GM21528 (cell line): Measurements from ENCODE around the gene MOV10.
"Not testable (repeated sequence)": the region's sequence is repeated elsewhere in the genome, so short reads cannot be mapped to it uniquely, and the experiment has no call there.

Experiments
- ATAC-seq: cut with Tn5 transposase; IDR thresholded peaks from one replicate; pipeline ENCODE4 v1.9.1; 2021; ENCODE audit warnings: mild to moderate bottlenecking, moderate library complexity; ENCODE audit not compliant: unreplicated experiment, low FRiP score

The MOV10 gene

GRCh38 chr1:112728306-112728971 lies 54.0 kb downstream of the MOV10 start:
- not testable (repeated sequence) for ATAC-seq

- ATAC-seq: not testable (repeated sequence)
Observed at GRCh38 chr1:112729011-112729410, 54.6 kb downstream of the MOV10 start.

- no peak for ATAC-seq
Observed at GRCh38 chr1:112729909-112730308, 55.5 kb downstream of the MOV10 start.

GRCh38 chr1:112731451-112731850 lies 57.0 kb downstream of the MOV10 start:
- ATAC-seq: no peak

GRCh38 chr1:112735752-112736151 lies 61.3 kb downstream of the MOV10 start:
- no peak for ATAC-seq

- ATAC-seq: no peak
Observed at GRCh38 chr1:112737573-112737972, 63.1 kb downstream of the MOV10 start.

GRCh38 chr1:112743174-112744008 lies 68.9 kb downstream of the MOV10 start:
- no peak for ATAC-seq

DNA sequence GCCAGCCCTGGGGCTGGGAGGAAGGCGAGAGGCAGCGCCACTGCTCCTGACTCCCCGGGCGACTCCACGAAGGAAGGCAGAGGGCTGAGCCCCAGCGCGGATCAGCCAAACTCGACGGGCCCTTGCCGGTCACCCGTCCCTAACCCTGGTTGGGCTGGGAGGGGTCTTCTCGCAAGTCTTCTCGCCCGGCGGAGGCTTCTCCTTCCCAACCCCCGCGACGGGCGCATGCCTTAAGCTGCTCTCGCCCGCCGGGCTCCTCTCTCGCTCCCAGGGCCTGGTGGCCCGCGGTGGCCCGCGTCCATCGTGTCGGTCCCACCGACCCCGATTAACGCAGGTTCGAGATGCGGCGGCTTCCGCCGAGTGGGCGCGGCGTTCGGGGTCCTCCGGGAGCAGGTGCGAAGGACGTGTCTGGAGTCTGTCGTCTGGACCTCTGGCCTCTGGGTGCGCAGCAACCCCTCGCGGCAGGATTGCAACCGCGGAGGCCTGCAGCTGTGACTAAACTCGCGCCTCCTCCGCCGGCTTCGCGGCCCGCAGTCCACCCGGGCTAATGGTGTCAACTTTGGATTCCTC lies 69.6 kb downstream of the MOV10 start:
- ATAC-seq: no peak

DNA sequence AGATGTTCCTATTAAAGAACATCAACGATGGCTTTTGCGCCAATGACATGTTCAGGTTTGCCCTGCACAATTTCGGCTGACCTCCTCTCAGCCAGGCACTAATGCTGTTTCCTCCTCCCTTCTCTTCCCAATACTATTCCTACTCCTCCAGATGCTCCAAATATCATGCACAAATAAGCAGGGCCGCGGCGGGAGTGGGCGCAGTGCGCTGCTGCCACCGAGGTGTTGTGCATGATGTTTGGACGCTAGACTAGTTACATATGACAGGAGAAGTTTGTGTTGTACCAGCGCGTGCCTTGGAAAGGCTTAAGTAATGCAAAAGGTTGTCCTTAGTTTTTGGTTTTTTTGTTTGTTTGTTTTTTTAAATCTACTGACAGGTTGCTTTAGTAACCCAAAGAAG lies 73.9 kb downstream of the MOV10 start:
- no peak for ATAC-seq
